Small intestine (tissue), 7 donors: ENCODE data around the gene C2orf81. TPM values are rescaled to one million over a fixed set of nuclear protein-coding genes. Genes with fewer than 3 reads are reported as not detected.

Experiments used
- DNase-seq, 2 donors: peaks; one replicate each; pipeline versions ENCODE4 v3.0.0 to v3.0.0-alpha.2; 2013
- FAIRE-seq: peaks from 2 replicates; lab custom pipeline; 2012; peaks lifted over from hg19 to GRCh38; lab: Jason Lieb, UNC
- H3K27ac ChIP-seq, 3 donors: one replicate each; pipeline ENCODE4 v1.5.1; 2013; ENCODE audit warnings: low read length in 2 of 3, mild to moderate bottlenecking in 2 of 3, control low read depth in 1 of 3, inconsistent platforms in 1 of 3, low read depth in 1 of 3, moderate library complexity in 1 of 3
- H3K27me3 ChIP-seq, 3 donors: one replicate each; pipeline ENCODE4 v1.6.1; 2013; ENCODE audit warnings: low read length in 3 of 3, inconsistent platforms in 1 of 3; ENCODE audit not compliant: control insufficient read depth in 3 of 3, insufficient read depth in 3 of 3
- H3K36me3 ChIP-seq, 3 donors: one replicate each; pipeline ENCODE4 v1.6.1; 2013; ENCODE audit warnings: low read length in 3 of 3, inconsistent platforms in 1 of 3, low read depth in 1 of 3, mild to moderate bottlenecking in 1 of 3, moderate library complexity in 1 of 3; ENCODE audit not compliant: control insufficient read depth in 3 of 3, insufficient read depth in 2 of 3
- H3K4me1 ChIP-seq, 3 donors: one replicate each; pipeline ENCODE4 v1.6.1; 2013; ENCODE audit warnings: low read length in 2 of 3, inconsistent platforms in 1 of 3, low read depth in 1 of 3, mild to moderate bottlenecking in 1 of 3, moderate library complexity in 1 of 3; ENCODE audit not compliant: control insufficient read depth in 3 of 3, insufficient read depth in 2 of 3
- H3K4me3 ChIP-seq, 3 donors: one replicate each; pipeline ENCODE4 v1.5.1; 2013; ENCODE audit warnings: low read length in 3 of 3, control low read depth in 1 of 3, inconsistent platforms in 1 of 3, low read depth in 1 of 3, mild to moderate bottlenecking in 1 of 3, moderate library complexity in 1 of 3
- H3K9me3 ChIP-seq, 2 donors: one replicate each; pipeline ENCODE4 v1.6.1; 2013; ENCODE audit warnings: low read depth in 1 of 2, low read length in 1 of 2; ENCODE audit not compliant: control insufficient read depth in 2 of 2, insufficient read depth in 1 of 2
- WGBS, 3 donors: extraction: QIAGEN DNeasy Blood & Tissue Kit; methylation state at CpG; one replicate each; pipeline ENCODE4 v1.1.7; 2013; 5-methylcytosine and 5-hydroxymethylcytosine counted together
- polyA plus RNA-seq, 4 donors: library from polyadenylated mRNA; stranded (reverse) in 3 of 4; unstranded in 1 of 4; fragments of 200-250 nt in 3 of 4; fragments of 120-200 nt in 1 of 4; gene quantifications; one replicate each; pipeline versions ENCODE4 v1.2.1 to v1.2.3, GENCODE V29; 2013
- donor health status: healthy with polysubstance abuse.
- donor health status: control.
- donor health status: control.
- donor health status: Bipolar disorder and iron deficiency.
- donor health status: healthy.

The C2orf81 gene
- polyA plus RNA-seq, 4 donors, result 0.22 to 2.5 (median 1.1) TPM

GRCh38 chr2:74396149-74396548, 25.3 kb downstream of the C2orf81 start:
- no peak overlapping the region for H3K27ac ChIP-seq
- peaks cover 0 to 3% (median 0%) of the 10 kb centered on the region in 3 donors for H3K27me3 ChIP-seq
- no peaks in the 10 kb centered on the region for H3K9me3 ChIP-seq
- FAIRE-seq, result no peak
- WGBS, 3 donors, result 95 to 97% (median 96%) methylated on average over 2 of the region's 2 CpGs
- no peaks in the 10 kb centered on the region for H3K36me3 ChIP-seq
- H3K4me3 ChIP-seq, result no peak overlapping the region
- DNase-seq, result no peak
- no peaks in the 10 kb centered on the region for H3K4me1 ChIP-seq

GRCh38 chr2:74393525-74393924, 27.9 kb downstream of the C2orf81 start:
- Histone ChIP-seq H3K27me3 (peaks cover 0 to 3% (median 0%) of the 10 kb centered on the region in 3 donors), H3K4me1 (peaks cover 2 to 12% (median 11%) of the 10 kb centered on the region in 3 donors), H3K36me3 (no peaks in the 10 kb centered on the region), H3K9me3 (no peaks in the 10 kb centered on the region), H3K27ac (no peak overlapping the region), H3K4me3 (no peak overlapping the region)
- no peak for FAIRE-seq
- DNase-seq, result no peak
- 92 to 94% (median 94%) methylated on average over 1 of the region's 1 CpG for WGBS, 3 donors

- 41 to 66% (median 50%) methylated on average over 13 of the region's 13 CpGs for WGBS, 3 donors
- Histone ChIP-seq H3K4me3 (no peak overlapping the region), H3K36me3 (no peaks in the 10 kb centered on the region), H3K27ac (no peak overlapping the region), H3K9me3 (no peaks in the 10 kb centered on the region), H3K4me1 (peaks cover 2 to 12% (median 11%) of the 10 kb centered on the region in 3 donors), H3K27me3 (peaks cover 0 to 3% (median 0%) of the 10 kb centered on the region in 3 donors)
- FAIRE-seq (no peak), DNase-seq (peak in 1 of 2 donors; percentile 29)
Measured at GRCh38 chr2:74392449-74392743, 29.0 kb downstream of the C2orf81 start.

GRCh38 chr2:74391580-74392448, 29.6 kb downstream of the C2orf81 start:
- H3K4me3 ChIP-seq, result peak overlapping the region; percentile 86 to 99 (median 88)
- peak overlapping the region; percentile 84 to 93 (median 86) for H3K27ac ChIP-seq
- DNase-seq (peak; percentile 95 to 96), FAIRE-seq (no peak)
- 1 to 2% (median 1%) methylated on average over 53 to 62 of the region's 62 CpGs for WGBS, 3 donors
- H3K27me3 ChIP-seq, result peaks cover 0 to 3% (median 0%) of the 10 kb centered on the region in 3 donors
- H3K9me3 ChIP-seq, result no peaks in the 10 kb centered on the region
- H3K4me1 ChIP-seq, result peaks cover 2 to 12% (median 11%) of the 10 kb centered on the region in 3 donors
- H3K36me3 ChIP-seq, result no peaks in the 10 kb centered on the region

GRCh38 chr2:74391209-74391579, 30.2 kb downstream of the C2orf81 start:
- peaks cover 0 to 3% (median 0%) of the 10 kb centered on the region in 3 donors for H3K27me3 ChIP-seq
- H3K4me3 ChIP-seq, result peak overlapping the region; percentile 86 to 99 (median 88)
- DNase-seq, result no peak
- no peaks in the 10 kb centered on the region for H3K9me3 ChIP-seq
- no peaks in the 10 kb centered on the region for H3K36me3 ChIP-seq
- WGBS, 3 donors, result 0 to 2% (median 0%) methylated on average over 11 of the region's 11 CpGs
- no peak for FAIRE-seq
- peaks cover 2 to 12% (median 11%) of the 10 kb centered on the region in 3 donors for H3K4me1 ChIP-seq
- peak overlapping the region in 2 of 3 donors; percentile 84 to 93 for H3K27ac ChIP-seq

GRCh38 chr2:74390606-74391005, 30.8 kb downstream of the C2orf81 start:
- no peaks in the 10 kb centered on the region for H3K9me3 ChIP-seq
- FAIRE-seq (no peak), DNase-seq (no peak)
- H3K27me3 ChIP-seq, result peaks cover 0 to 3% (median 0%) of the 10 kb centered on the region in 3 donors
- 58 to 69% (median 68%) methylated on average over 5 of the region's 5 CpGs for WGBS, 3 donors
- H3K4me3 ChIP-seq, result peak overlapping the region in 1 of 3 donors; percentile 86
- H3K4me1 ChIP-seq, result peaks cover 2 to 12% (median 11%) of the 10 kb centered on the region in 3 donors
- H3K27ac ChIP-seq, result no peak overlapping the region
- H3K36me3 ChIP-seq, result no peaks in the 10 kb centered on the region

GRCh38 chr2:74387346-74387745, 34.1 kb downstream of the C2orf81 start:
- Histone ChIP-seq H3K9me3 (no peaks in the 10 kb centered on the region), H3K27ac (no peak overlapping the region), H3K27me3 (peaks cover 0 to 1% (median 0%) of the 10 kb centered on the region in 3 donors), H3K4me1 (peaks cover 2 to 12% (median 11%) of the 10 kb centered on the region in 3 donors), H3K36me3 (peaks cover 0 to 10% (median 9%) of the 10 kb centered on the region in 3 donors), H3K4me3 (no peak overlapping the region)
- 89 to 97% (median 96%) methylated on average over 1 of the region's 1 CpG for WGBS, 3 donors
- FAIRE-seq (no peak), DNase-seq (no peak)

GRCh38 chr2:74385396-74385795, 36.0 kb downstream of the C2orf81 start:
- FAIRE-seq (no peak), DNase-seq (no peak)
- H3K9me3 ChIP-seq, result no peaks in the 10 kb centered on the region
- no peaks in the 10 kb centered on the region for H3K27me3 ChIP-seq
- no peak overlapping the region for H3K27ac ChIP-seq
- H3K4me3 ChIP-seq, result no peak overlapping the region
- peaks cover 0 to 10% (median 9%) of the 10 kb centered on the region in 3 donors for H3K36me3 ChIP-seq
- WGBS, 3 donors, result 76 to 93% (median 89%) methylated on average over 8 of the region's 8 CpGs
- peaks cover 6 to 11% (median 9%) of the 10 kb centered on the region in 3 donors for H3K4me1 ChIP-seq
